Subcutaneous adipose tissue (tissue), 4 donors: ENCODE results near the gene C22orf15. TPM values are rescaled to one million over a fixed set of nuclear protein-coding genes. Genes with fewer than 3 reads are reported as not detected.

ENCODE experiments used
- total RNA-seq, 4 donors: library from RNA; depleted of rRNA; stranded (reverse); fragments of >200 nt; gene quantifications; one replicate each; pipeline ENCODE4 v1.1.0, GENCODE V29; 2016
- TF ChIP-seq, protein P1 (sequence below): fragments of 450-650 bp; IDR thresholded peaks from one replicate; pipeline ENCODE4 v1.5.1; 2016; ENCODE audit warnings: low read depth, mild to moderate bottlenecking, control low read depth, antibody characterized with exemption, moderate library complexity

C22orf15 gene
- total RNA-seq, 4 donors from 2014 or later, result not detected

DNA sequence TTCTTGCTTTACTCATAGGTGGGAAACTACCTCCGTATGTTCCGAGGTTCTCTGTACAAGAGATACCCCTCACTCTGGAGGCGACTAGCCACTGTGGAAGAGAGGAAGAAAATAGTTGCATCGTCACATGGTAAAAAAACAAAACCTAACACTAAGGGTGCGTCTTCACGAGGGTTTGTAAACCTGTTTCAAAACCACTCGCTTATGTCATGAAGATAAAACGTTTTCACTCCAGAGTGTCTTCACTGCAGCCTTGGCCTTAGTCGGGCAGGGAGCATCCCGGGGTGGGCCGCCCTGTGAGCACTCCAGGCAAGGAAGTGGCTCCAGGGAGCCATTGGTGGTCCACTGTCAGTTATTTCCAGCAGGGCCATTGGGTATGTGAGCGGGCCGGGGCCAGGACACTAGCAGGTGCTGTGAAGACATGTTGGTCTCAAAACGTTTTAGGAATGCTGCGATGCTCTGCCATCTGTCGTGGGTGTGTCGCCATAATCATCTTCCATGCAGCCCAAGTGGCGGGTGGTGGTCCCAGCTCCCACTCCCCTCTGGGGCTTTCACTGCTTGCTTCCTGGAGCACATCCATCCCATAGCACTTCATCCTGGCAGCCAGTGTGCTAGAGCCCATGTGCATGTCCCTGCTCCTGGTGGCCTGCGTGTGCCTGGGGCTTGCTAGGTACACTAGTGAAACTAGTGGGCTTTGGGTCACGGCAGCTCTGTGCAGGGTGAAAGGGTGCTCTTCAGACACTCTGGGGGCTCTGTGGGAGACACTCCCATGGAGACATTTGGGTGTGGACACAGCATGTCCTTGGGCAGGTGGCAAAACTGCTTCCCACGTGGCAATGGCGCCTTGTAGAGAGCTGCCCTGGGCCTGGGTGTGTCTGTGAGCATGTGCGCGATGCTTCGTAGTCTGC, 29.2 kb downstream of the C22orf15 start:
- TF ChIP-seq, protein P1, sequence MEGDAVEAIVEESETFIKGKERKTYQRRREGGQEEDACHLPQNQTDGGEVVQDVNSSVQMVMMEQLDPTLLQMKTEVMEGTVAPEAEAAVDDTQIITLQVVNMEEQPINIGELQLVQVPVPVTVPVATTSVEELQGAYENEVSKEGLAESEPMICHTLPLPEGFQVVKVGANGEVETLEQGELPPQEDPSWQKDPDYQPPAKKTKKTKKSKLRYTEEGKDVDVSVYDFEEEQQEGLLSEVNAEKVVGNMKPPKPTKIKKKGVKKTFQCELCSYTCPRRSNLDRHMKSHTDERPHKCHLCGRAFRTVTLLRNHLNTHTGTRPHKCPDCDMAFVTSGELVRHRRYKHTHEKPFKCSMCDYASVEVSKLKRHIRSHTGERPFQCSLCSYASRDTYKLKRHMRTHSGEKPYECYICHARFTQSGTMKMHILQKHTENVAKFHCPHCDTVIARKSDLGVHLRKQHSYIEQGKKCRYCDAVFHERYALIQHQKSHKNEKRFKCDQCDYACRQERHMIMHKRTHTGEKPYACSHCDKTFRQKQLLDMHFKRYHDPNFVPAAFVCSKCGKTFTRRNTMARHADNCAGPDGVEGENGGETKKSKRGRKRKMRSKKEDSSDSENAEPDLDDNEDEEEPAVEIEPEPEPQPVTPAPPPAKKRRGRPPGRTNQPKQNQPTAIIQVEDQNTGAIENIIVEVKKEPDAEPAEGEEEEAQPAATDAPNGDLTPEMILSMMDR, result no peak

DNA sequence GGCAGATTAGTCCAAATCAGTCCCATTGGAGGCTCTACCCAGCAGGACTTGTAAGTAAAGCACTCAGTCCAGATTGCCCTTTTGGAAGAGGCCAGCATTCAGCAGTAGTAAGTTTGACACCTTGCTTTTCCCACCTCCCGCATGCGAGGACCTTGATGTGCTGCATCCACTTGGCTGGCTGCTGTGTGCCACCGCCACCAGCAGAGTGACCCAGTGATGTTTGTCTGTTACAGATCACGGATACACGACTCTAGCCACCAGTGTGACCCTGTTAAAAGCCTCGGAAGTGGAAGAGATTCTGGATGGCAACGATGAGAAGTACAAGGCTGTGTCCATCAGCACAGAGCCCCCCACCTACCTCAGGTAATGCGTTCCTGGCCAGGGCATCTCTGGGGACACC, 30.5 kb downstream of the C22orf15 start:
- TF ChIP-seq, protein P1, result no peak

DNA sequence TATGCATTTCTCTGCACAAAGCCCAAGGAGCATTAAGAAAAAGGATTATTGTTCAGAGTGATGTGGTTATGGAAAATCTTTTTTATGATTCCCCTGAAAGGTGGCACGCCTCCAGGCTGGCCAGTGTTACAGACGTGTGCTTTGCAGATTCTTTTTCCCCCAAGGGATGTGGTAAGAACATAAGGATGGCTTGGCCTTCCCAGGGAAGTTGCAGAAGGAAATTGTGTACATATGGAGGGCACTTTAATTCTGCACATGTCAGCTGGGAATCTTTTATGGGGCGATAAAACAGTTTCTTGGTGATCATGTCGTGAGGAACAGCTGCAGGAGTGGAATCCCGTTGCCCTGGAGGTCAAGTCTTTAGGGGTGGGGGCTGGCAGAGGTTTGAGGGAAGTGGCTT, 33.7 kb downstream of the C22orf15 start:
- TF ChIP-seq, protein P1, result no peak

DNA sequence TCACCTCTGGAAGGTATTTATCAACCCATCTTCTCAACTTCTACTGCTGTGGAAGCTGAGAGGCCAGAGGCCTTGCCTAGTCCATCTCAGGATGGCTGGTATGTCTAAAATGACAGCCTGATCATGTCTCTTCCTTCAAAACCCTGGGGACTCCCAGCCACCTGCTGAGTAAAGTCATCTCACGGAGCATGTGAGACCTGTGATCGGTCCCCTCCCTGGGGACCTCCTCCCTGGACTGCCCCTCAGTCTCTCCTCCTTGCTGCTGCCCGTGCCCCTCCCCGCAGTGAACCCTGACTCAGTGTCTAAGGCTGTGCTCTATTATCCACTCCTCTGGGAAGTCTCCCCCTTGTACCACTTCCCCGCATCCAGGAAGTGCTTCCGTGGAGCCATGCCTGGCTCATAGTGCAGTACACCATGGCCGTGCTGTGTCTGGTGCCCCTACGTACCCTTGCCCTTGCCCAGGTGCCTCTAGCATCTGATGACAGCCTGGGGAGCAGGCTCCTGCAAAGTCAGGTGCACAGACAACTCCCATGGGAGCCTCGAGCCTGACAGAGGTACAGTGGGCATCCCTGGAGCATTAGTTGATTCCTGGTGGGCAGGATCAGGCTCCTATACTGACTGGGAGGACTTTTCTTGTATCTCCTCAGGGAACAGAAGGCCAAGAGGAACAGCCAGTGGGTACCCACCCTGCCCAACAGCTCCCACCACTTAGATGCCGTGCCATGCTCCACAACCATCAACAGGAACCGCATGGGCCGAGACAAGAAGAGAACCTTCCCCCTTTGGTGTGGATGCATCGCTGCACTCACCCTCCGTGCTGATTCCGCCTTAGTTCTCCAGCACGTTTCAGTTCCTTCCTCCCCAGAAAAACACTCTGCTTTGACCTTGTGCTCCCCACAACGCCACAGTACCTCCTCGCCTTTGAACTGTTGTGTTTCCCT, 37.8 kb downstream of the C22orf15 start:
- TF ChIP-seq, protein P1, result no peak

DNA sequence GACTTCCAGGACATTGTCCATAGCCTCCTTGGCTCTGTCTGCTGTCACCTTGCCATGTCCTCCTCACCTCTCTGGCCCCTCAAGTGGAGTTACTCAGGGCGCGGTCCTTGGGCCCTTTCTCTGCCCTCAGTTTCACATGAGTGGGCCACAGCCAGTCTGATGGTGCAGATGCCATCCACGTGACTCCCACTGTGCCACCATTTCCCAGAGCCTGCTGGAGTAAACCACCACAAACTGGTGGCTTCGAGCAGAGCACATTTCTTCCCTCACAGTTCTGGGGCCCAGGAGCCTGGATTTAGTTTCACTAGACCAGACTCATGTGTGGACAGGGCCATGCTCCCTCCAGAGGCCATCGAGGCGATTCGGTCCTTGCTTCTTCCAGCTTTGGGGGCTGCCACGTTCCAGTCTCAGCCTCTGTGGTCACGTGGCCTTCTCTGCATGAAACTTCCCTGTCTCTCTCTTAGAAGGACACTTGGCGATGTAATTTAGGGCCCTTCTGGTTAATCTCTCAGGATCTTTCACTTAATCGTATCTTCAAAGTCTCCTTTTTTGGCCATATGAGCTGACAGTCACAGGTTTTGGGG, 38.5 kb downstream of the C22orf15 start:
- TF ChIP-seq, protein P1, result no peak

DNA sequence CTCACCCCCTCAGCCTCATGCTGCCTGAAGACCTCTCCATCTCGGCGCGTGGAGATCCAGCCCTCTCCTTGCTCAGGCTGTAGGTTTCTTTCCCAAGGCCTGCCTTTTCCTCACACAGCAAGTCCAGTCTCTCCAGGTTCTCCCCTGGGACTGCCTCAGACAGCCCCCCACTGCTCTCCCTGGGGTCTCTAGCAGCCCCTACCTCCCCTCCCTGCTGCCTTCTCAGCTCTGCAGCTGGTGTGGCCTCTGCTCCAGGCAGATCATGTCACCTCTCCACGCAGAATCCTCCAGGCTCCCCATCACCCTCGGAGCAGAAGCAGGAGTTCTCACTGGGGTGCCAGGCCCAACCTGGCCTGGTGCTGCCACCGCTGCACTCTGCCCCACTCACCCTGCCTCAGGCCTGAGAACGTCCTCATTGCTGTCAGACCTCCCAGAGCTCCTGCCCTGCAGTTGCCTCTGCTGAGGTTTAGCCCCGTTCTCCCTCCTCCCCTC, 39.1 kb downstream of the C22orf15 start:
- TF ChIP-seq, protein P1, result no peak
